Measurements from ENCODE around the gene PDXK.

DNA sequence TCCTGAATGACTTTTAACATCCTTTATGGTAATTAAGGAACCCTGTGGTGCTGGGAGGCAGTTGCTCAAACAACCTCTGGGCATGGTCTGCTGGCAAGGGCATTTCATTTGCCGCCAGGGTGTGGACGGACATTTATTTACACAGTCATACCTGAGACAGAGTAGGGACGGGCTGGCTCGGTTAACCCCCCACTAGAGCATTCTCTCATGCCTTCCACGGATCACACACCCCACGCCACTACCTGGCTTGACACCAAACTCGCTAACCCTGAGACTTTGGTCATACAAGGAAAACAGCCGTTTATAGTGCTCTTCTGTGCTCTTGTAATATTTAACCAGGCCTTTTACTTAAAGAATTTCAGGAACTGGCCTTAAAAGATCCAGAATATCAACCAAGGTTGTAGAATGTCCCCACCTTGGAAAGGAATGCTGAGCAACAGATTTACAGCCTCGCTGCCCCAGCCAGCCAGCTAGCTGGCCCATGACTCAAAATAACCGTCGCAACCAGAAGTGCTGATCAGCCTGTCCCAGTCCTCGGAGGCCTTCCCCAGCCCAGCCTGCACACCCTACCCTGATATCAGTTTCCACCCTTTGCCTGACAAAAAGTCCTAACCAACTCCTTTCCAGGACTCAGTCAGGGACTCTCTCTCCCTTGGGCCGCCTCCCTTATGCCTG is 6.5 kb upstream of the PDXK start:
- TF ChIP-seq EZH2phosphoT487 (IDR thresholded peaks at IDR 0.05; ENCODE audit: insufficient read depth, low read depth) (no peak), EZH2 (IDR thresholded peaks at IDR 0.05; ENCODE audit: insufficient read depth, poor library complexity, severe bottlenecking) (no peak)

Measured in GM23248 (cell line).